Thyroid gland (tissue), 4 donors: ENCODE measurements around the gene UBXN11.

Experiments
- CTCF ChIP-seq, 6 experiments: fragments of 200-600 bp in 3 of 6; fragments of 450-650 bp in 3 of 6; sonication (generic) in 3 of 6; IDR thresholded peaks; one replicate each; pipeline ENCODE4 v1.5.1; 2016 to 2019; ENCODE audit warnings: antibody characterized with exemption in 6 of 6, mild to moderate bottlenecking in 2 of 6, inconsistent platforms in 1 of 6, moderate library complexity in 1 of 6
- POLR2A ChIP-seq, 2 donors: fragments of 450-650 bp; IDR thresholded peaks; one replicate each; pipeline ENCODE4 v1.6.1; 2017; ENCODE audit warnings: antibody characterized with exemption in 2 of 2, mild to moderate bottlenecking in 2 of 2, moderate library complexity in 1 of 2

GRCh38 chr1:26300578-26301275, 5.7 kb downstream of the UBXN11 start:
- TF ChIP-seq CTCF (IDR thresholded peaks at IDR 0.05), result no peak
- TF ChIP-seq POLR2A (IDR thresholded peaks at IDR 0.05), result no peak
